Stimulated activated CD4-positive, alpha-beta T cell treated with anti-CD3 and anti-CD28 coated beads, Interleukin-12 subunit alpha, Interleukin-12 subunit beta, amount 100 ng/mL, for 4 hours (primary cell): ENCODE results near the gene CD79A.

Experiments used
- DNase-seq: peaks from one replicate; pipeline ENCODE4 v3.0.0-alpha.2; 2020

The CD79A gene

GRCh38 chr19:41876847-41877832, at the start of gene CD79A:
Gene CD79A (plus strand): TSS chr19:41877279. CDS start chr19:41877305, 26 bp downstream.
- no peak for DNase-seq

GRCh38 chr19:41837981-41838708, 38.9 kb upstream of the CD79A start:
- no peak for DNase-seq

GRCh38 chr19:41839211-41839610, 37.9 kb upstream of the CD79A start:
- DNase-seq, result no peak

GRCh38 chr19:41843371-41843770, 33.7 kb upstream of the CD79A start:
- no peak for DNase-seq

- no peak for DNase-seq
Observed at GRCh38 chr19:41844601-41845000, 32.5 kb upstream of the CD79A start, which contains the start of gene LYPD4. Gene LYPD4 (minus strand): TSS chr19:41844683. CDS start chr19:41839285, 5,398 bp downstream.

- DNase-seq, result no peak
Observed at GRCh38 chr19:41845001-41845050, 32.3 kb upstream of the CD79A start, which contains the start of gene DMRTC2. Gene DMRTC2 (plus strand): TSS chr19:41845042. CDS start chr19:41847429, 2,387 bp downstream.

GRCh38 chr19:41845051-41845590, 32.0 kb upstream of the CD79A start:
- no peak for DNase-seq

- DNase-seq, result no peak
Observed at GRCh38 chr19:41847351-41848105, 29.6 kb upstream of the CD79A start.

- no peak for DNase-seq
Observed at GRCh38 chr19:41848666-41849065, 28.4 kb upstream of the CD79A start.

GRCh38 chr19:41849067-41849466, 28.0 kb upstream of the CD79A start:
- DNase-seq, result no peak

GRCh38 chr19:41850381-41850780, 26.7 kb upstream of the CD79A start:
- no peak for DNase-seq

- DNase-seq, result no peak
Observed at GRCh38 chr19:41851456-41851855, 25.6 kb upstream of the CD79A start.

GRCh38 chr19:41853344-41853743, 23.7 kb upstream of the CD79A start:
- no peak for DNase-seq

- DNase-seq, result no peak
Observed at GRCh38 chr19:41853768-41854167, 23.3 kb upstream of the CD79A start.

- no peak for DNase-seq
Observed at GRCh38 chr19:41859213-41859617, 17.9 kb upstream of the CD79A start.

GRCh38 chr19:41859618-41860418, 17.3 kb upstream of the CD79A start, which contains the start of gene RPS19:
Gene RPS19 (plus strand): TSS chr19:41860255. CDS start chr19:41860775, 520 bp downstream.
- peak; percentile 98 for DNase-seq

GRCh38 chr19:41860419-41861115, 16.5 kb upstream of the CD79A start:
- DNase-seq, result no peak

GRCh38 chr19:41861116-41861768, 15.8 kb upstream of the CD79A start:
- DNase-seq, result no peak

- no peak for DNase-seq
Observed at GRCh38 chr19:41861846-41862245, 15.2 kb upstream of the CD79A start.

- DNase-seq, result no peak
Observed at GRCh38 chr19:41862445-41862986, 14.6 kb upstream of the CD79A start.
